ENCODE data around the gene ZNF804A. TPM values are rescaled to one million over a fixed set of nuclear protein-coding genes. Genes with fewer than 3 reads are reported as not detected.

ZNF804A gene
- total RNA-seq, 3 donors from 2014 or later, result 0.14 to 0.70 TPM; not detected in 1

GRCh38 chr2:184760931-184761330 lies 162.6 kb downstream of the ZNF804A start:
- H3K36me3 ChIP-seq (ENCODE audit: low read depth), result no peaks in the 10 kb centered on the region
- H3K9me3 ChIP-seq, result no peaks in the 10 kb centered on the region
- DNase-seq, result no peak
- ATAC-seq, result no peak
- H3K4me3 ChIP-seq, result no peak overlapping the region
- TF ChIP-seq, protein P1, sequence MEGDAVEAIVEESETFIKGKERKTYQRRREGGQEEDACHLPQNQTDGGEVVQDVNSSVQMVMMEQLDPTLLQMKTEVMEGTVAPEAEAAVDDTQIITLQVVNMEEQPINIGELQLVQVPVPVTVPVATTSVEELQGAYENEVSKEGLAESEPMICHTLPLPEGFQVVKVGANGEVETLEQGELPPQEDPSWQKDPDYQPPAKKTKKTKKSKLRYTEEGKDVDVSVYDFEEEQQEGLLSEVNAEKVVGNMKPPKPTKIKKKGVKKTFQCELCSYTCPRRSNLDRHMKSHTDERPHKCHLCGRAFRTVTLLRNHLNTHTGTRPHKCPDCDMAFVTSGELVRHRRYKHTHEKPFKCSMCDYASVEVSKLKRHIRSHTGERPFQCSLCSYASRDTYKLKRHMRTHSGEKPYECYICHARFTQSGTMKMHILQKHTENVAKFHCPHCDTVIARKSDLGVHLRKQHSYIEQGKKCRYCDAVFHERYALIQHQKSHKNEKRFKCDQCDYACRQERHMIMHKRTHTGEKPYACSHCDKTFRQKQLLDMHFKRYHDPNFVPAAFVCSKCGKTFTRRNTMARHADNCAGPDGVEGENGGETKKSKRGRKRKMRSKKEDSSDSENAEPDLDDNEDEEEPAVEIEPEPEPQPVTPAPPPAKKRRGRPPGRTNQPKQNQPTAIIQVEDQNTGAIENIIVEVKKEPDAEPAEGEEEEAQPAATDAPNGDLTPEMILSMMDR (IDR thresholded peaks at IDR 0.05), result no peak
- no peaks in the 10 kb centered on the region for H3K4me1 ChIP-seq (ENCODE audit: low read depth)
- intact Hi-C loops (cut with DNase I, micrococcal nuclease), result no loop called here

- DNase-seq (no peak), ATAC-seq (no peak)
- no peaks in the 10 kb centered on the region for H3K9me3 ChIP-seq
- TF ChIP-seq, protein P1 (IDR thresholded peaks at IDR 0.05), result no peak
- H3K36me3 ChIP-seq (ENCODE audit: low read depth), result no peaks in the 10 kb centered on the region
- no peaks in the 10 kb centered on the region for H3K4me1 ChIP-seq (ENCODE audit: low read depth)
- intact Hi-C loops (cut with DNase I, micrococcal nuclease), result no loop called here
- H3K4me3 ChIP-seq, result no peak overlapping the region
Observed at GRCh38 chr2:184765112-184765895, 167.0 kb downstream of the ZNF804A start.

DNA sequence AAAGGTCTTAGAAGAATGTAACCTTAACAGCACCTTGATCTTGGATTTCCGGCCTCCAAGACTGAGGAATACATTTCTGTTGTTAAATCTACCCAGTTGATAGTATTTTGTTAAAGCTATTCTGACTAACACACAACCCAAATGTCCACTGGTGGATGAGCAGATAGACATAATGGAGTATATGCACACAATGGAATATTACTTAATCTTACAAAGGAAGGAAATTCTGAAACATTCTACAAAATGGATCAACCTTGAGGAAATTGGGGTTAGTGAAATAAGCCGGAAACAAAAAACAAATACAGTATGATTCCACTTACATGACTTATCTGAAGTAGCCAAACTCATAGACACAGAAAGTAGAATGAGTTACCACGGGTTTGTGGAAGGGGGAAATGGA lies 168.7 kb downstream of the ZNF804A start:
- Histone ChIP-seq H3K4me1 (ENCODE audit: low read depth) (no peaks in the 10 kb centered on the region), H3K4me3 (no peak overlapping the region), H3K9me3 (no peaks in the 10 kb centered on the region), H3K36me3 (ENCODE audit: low read depth) (no peaks in the 10 kb centered on the region)
- intact Hi-C loops (cut with DNase I, micrococcal nuclease), result no loop called here
- ATAC-seq (no peak), DNase-seq (no peak)
- TF ChIP-seq, protein P1 (IDR thresholded peaks at IDR 0.05), result no peak

DNA sequence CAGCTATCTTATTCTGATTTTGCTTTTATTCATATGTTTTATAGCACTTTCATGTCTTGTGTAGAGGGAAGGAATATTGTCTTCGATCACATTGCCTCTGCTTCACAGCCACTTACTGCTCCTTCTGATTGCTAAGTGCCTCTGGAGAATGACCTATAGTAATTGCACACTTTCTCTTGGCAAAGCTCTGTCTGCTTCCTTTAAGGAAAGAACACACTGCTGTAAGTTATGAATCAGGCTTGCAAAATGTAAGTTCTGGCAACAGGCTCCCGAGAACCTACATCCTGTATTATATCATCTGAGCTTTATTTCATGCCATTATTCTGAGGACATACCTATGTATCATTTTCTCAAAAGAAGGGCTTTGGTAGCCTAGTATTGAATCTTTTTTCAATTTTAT lies 170.7 kb downstream of the ZNF804A start:
- Histone ChIP-seq H3K9me3 (no peaks in the 10 kb centered on the region), H3K36me3 (ENCODE audit: low read depth) (no peaks in the 10 kb centered on the region), H3K4me1 (ENCODE audit: low read depth) (no peaks in the 10 kb centered on the region), H3K4me3 (no peak overlapping the region)
- intact Hi-C loops (cut with DNase I, micrococcal nuclease), result no loop called here
- ATAC-seq (no peak), DNase-seq (no peak)
- TF ChIP-seq, protein P1 (IDR thresholded peaks at IDR 0.05), result no peak

DNA sequence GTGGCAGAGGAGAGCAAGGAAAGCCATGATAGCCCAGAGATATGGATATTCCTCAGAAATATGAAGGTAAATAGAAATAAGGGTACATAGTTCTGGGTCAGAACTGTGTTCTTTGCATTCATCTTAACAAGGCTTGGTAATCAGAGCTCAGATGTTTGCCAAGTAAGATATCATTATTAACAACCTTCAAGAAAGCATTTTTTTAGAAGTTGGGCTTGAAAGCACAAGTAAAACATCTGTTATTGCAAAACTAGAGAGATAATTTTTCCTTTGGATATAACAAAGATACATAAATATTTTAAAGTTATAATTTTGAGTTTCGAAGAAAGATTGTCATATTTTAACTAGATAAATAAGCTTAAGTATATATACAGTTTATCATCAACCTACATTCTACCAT lies 171.4 kb downstream of the ZNF804A start:
- Histone ChIP-seq H3K4me3 (no peak overlapping the region), H3K9me3 (no peaks in the 10 kb centered on the region), H3K36me3 (ENCODE audit: low read depth) (no peaks in the 10 kb centered on the region), H3K4me1 (ENCODE audit: low read depth) (no peaks in the 10 kb centered on the region)
- TF ChIP-seq, protein P1 (IDR thresholded peaks at IDR 0.05), result no peak
- intact Hi-C loops (cut with DNase I, micrococcal nuclease), result no loop called here
- ATAC-seq (no peak), DNase-seq (no peak)

Measured in mucosa of descending colon (tissue), 3 donors.